ENCODE measurements around the gene OR2T34. TPM values are rescaled to one million over a fixed set of nuclear protein-coding genes. Genes with fewer than 3 reads are reported as not detected.
"Not testable (repeated sequence)": the region's sequence is repeated elsewhere in the genome, so short reads cannot be mapped to it uniquely, and the experiment has no call there.

Gene OR2T34
- total RNA-seq, 1 experiment from 2014 or later, result not detected

- BruUV-seq (replicated peaks); CTCF ChIA-PET; H3K36me3 ChIP-seq (ENCODE audit: low read depth, low read length): not testable (repeated sequence)
These were observed 5.5 kb downstream of the OR2T34 start for GRCh38 chr1:248569049-248569448.

DNA sequence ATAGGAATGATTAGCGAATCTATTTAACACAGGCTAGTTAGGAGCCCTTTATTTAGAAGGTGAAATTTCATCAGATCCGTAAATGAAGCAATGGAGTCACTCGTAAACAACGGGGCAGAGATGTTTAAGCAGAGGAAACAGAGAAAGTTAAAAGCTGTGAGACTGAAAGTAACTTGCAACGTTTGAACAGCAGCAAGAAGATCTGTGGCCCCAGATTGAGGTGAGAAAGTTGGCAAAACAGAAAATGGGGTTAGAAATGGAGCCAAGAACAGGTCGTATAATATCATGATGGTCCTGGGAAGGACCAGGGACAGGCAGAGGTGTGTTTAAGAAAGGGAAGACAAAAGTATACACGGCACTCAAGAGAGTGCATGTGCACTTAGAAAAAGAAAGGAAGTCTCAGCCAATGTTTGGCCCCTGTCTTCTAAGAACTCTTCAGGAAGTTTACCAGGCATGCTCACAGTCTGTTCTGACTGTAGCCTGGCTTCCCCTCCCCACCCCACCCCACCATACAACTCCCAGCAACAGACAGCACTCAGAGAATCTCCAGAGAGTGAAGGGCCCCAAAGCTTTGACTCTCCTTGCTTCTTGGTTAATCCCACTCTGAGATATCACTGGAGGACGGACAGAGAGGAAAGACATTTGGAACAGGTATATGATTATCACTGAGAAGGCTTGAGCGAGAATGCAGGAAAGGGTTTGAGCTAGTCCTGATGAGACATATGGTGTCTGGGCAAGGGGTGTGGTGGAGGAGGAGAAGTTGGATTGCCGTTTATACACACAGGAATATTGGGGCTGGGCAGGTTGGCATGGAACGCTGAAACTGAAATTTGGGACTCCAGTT is 8.8 kb downstream of the OR2T34 start:
- H3K4me2 ChIP-seq (ENCODE audit: low read length); CTCF ChIA-PET; BruUV-seq (replicated peaks); H3K9ac ChIP-seq (ENCODE audit: low read length); DNase-seq; H3K36me3 ChIP-seq (ENCODE audit: low read depth, low read length); H3K4me1 ChIP-seq (ENCODE audit: insufficient read depth, low read length); H3K9me2 ChIP-seq (replicated peaks; ENCODE audit: low read length); H3K27me3 ChIP-seq (ENCODE audit: low read length); H3K79me2 ChIP-seq (ENCODE audit: low read length); H3K9me3 ChIP-seq (ENCODE audit: low read length); intact Hi-C loops (cut with micrococcal nuclease); H3K27ac ChIP-seq (ENCODE audit: low read length); H3F3A ChIP-seq (ENCODE audit: low read length, unreplicated experiment); H4K20me1 ChIP-seq (ENCODE audit: low read length); POLR2A ChIA-PET (ENCODE audit: unreplicated experiment); H3K4me3 ChIP-seq (ENCODE audit: low read length); H2AFZ ChIP-seq (ENCODE audit: low read length): not testable (repeated sequence)
- ATAC-seq, result 0 out of 2 replicates have a peak, but pooled peaks have one; percentile 18

More at GRCh38 chr1:248569049-248569448, 5.5 kb downstream of the OR2T34 start:
- ATAC-seq; H3K9me3 ChIP-seq (ENCODE audit: low read length); H3K27me3 ChIP-seq (ENCODE audit: low read length); H3K79me2 ChIP-seq (ENCODE audit: low read length); H3K27ac ChIP-seq (ENCODE audit: low read length); DNase-seq; H4K20me1 ChIP-seq (ENCODE audit: low read length); H3F3A ChIP-seq (ENCODE audit: low read length, unreplicated experiment); H3K4me2 ChIP-seq (ENCODE audit: low read length); H2AFZ ChIP-seq (ENCODE audit: low read length); H3K9ac ChIP-seq (ENCODE audit: low read length); H3K4me1 ChIP-seq (ENCODE audit: insufficient read depth, low read length); H3K4me3 ChIP-seq (ENCODE audit: low read length); H3K9me2 ChIP-seq (replicated peaks; ENCODE audit: low read length); POLR2A ChIA-PET (ENCODE audit: unreplicated experiment); intact Hi-C loops (cut with micrococcal nuclease): not testable (repeated sequence)

DNA sequence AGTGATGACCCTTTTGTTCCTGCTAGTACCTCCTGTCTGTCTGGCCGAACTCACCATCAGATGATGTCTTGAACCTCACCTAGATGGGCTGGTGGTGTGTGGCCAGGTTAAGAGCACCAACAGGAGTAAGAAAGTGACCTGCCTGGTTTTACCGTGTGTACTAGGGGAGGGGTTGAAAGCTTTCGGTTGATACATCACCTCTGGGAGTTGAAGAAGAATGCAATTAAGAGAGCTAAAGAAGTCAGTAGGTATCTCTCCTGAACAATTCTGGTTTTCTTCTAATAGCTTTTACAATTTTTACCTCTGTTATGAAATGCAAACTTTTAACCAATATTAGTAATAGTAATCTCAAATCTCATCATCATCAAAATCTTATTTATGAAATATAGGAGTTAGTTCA is 11.9 kb downstream of the OR2T34 start, which contains the start of gene OR2T29:
Gene OR2T29 (minus strand): TSS at position 101 of the 400 bp plus-strand sequence. CDS start 3,281 bp downstream, outside the sequence.
- H2AFZ ChIP-seq (ENCODE audit: low read length); H3K9ac ChIP-seq (ENCODE audit: low read length); H3K36me3 ChIP-seq (ENCODE audit: low read depth, low read length); H3K79me2 ChIP-seq (ENCODE audit: low read length); H4K20me1 ChIP-seq (ENCODE audit: low read length); POLR2A ChIA-PET (ENCODE audit: unreplicated experiment); ATAC-seq; H3K9me3 ChIP-seq (ENCODE audit: low read length); H3K27me3 ChIP-seq (ENCODE audit: low read length); H3K4me2 ChIP-seq (ENCODE audit: low read length); H3K27ac ChIP-seq (ENCODE audit: low read length); H3K9me2 ChIP-seq (replicated peaks; ENCODE audit: low read length); BruUV-seq (replicated peaks); CTCF ChIA-PET; H3F3A ChIP-seq (ENCODE audit: low read length, unreplicated experiment); H3K4me3 ChIP-seq (ENCODE audit: low read length); DNase-seq; intact Hi-C loops (cut with micrococcal nuclease); H3K4me1 ChIP-seq (ENCODE audit: insufficient read depth, low read length): not testable (repeated sequence)

- POLR2A ChIA-PET (ENCODE audit: unreplicated experiment); H4K20me1 ChIP-seq (ENCODE audit: low read length); H3K36me3 ChIP-seq (ENCODE audit: low read depth, low read length); intact Hi-C loops (cut with micrococcal nuclease); H3K4me2 ChIP-seq (ENCODE audit: low read length); ATAC-seq; H3K4me1 ChIP-seq (ENCODE audit: insufficient read depth, low read length); H3K27ac ChIP-seq (ENCODE audit: low read length); H3F3A ChIP-seq (ENCODE audit: low read length, unreplicated experiment); H3K9me2 ChIP-seq (replicated peaks; ENCODE audit: low read length); DNase-seq; BruUV-seq (replicated peaks); CTCF ChIA-PET; H3K27me3 ChIP-seq (ENCODE audit: low read length); H2AFZ ChIP-seq (ENCODE audit: low read length); H3K9me3 ChIP-seq (ENCODE audit: low read length); H3K79me2 ChIP-seq (ENCODE audit: low read length); H3K4me3 ChIP-seq (ENCODE audit: low read length); H3K9ac ChIP-seq (ENCODE audit: low read length): not testable (repeated sequence)
These were observed 23.5 kb downstream of the OR2T34 start for GRCh38 chr1:248551027-248551426.

DNA sequence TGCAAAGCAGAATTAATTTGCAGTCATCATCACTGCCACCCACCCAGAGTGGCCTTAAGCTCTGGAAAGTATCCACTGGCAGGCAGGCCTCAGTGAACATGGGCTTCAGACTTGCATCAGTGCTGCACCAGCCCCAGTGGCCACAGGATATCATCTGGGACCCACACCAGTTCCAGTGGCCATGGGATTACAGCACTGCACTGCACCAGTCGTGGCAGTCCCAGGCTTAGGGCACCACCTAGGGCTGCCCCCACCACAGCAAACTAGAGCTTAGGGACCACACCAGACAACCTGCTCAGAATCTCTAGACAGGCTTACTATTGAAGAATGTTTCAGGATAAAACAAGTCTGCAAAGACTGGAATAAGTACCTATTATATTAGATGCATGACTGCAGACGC is 27.2 kb downstream of the OR2T34 start:
- POLR2A ChIA-PET (ENCODE audit: unreplicated experiment); BruUV-seq (replicated peaks); DNase-seq; intact Hi-C loops (cut with micrococcal nuclease); H4K20me1 ChIP-seq (ENCODE audit: low read length); H3K27ac ChIP-seq (ENCODE audit: low read length); H3K4me1 ChIP-seq (ENCODE audit: insufficient read depth, low read length); ATAC-seq; H3F3A ChIP-seq (ENCODE audit: low read length, unreplicated experiment); H3K79me2 ChIP-seq (ENCODE audit: low read length); H3K36me3 ChIP-seq (ENCODE audit: low read depth, low read length); H3K9me2 ChIP-seq (replicated peaks; ENCODE audit: low read length); CTCF ChIA-PET; H3K4me2 ChIP-seq (ENCODE audit: low read length); H2AFZ ChIP-seq (ENCODE audit: low read length); H3K9me3 ChIP-seq (ENCODE audit: low read length); H3K27me3 ChIP-seq (ENCODE audit: low read length); H3K9ac ChIP-seq (ENCODE audit: low read length); H3K4me3 ChIP-seq (ENCODE audit: low read length): not testable (repeated sequence)

DNA sequence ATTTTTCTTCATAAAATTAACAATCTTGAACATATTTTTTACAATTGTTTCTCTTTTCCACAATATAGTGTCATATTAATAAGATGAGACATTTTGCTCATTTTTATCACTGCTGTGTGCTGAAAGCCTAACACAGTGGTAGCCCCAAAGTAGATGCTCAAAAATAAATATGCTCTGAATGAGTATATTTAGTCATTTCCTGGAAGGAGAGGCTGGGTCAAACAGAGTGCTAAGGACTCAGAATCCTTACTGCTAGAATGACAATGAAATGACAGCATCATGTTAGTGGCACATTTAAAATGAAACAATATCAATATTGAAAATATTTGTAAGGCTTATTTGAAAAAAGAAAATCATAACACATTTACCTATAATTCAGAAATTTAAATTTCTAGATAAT is 37.1 kb downstream of the OR2T34 start:
- H3F3A ChIP-seq (ENCODE audit: low read length, unreplicated experiment); intact Hi-C loops (cut with micrococcal nuclease); BruUV-seq (replicated peaks); ATAC-seq; H3K27me3 ChIP-seq (ENCODE audit: low read length); CTCF ChIA-PET; H3K4me3 ChIP-seq (ENCODE audit: low read length); DNase-seq; H4K20me1 ChIP-seq (ENCODE audit: low read length); H3K9me2 ChIP-seq (replicated peaks; ENCODE audit: low read length); H3K4me2 ChIP-seq (ENCODE audit: low read length); POLR2A ChIA-PET (ENCODE audit: unreplicated experiment); H3K27ac ChIP-seq (ENCODE audit: low read length); H3K4me1 ChIP-seq (ENCODE audit: insufficient read depth, low read length); H3K79me2 ChIP-seq (ENCODE audit: low read length); H3K9me3 ChIP-seq (ENCODE audit: low read length); H2AFZ ChIP-seq (ENCODE audit: low read length); H3K36me3 ChIP-seq (ENCODE audit: low read depth, low read length); H3K9ac ChIP-seq (ENCODE audit: low read length): not testable (repeated sequence)

All from PC-3 (cell line).